ENCODE results near the gene DZANK1. TPM values are rescaled to one million over a fixed set of nuclear protein-coding genes. Genes with fewer than 3 reads are reported as not detected.
"Not testable (repeated sequence)": the region's sequence is repeated elsewhere in the genome, so short reads cannot be mapped to it uniquely, and the experiment has no call there.

DZANK1 gene
- total RNA-seq, 1 donor from 2014 or later: 1.9 TPM

DNA sequence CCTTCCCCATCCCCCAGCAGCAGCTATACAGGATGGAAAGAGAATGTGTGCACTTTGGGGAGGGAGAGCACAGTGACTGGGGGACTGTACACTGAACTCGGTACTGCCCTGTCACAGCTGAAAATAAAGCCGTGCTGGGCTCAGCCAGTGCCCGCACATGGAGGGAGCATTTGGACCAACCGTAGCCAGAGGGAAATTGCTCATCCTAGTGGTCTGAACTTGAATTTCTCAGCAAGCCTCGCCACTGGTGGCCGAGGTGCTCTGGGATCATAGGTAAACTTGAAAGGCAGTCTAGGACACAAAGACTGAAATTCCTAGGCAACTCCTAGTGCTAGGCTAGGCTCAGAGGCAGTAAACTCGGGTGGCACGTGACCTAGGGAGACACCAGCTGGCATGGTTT lies 61.0 kb downstream of the DZANK1 start:
- no peaks in the 10 kb centered on the region for H3K27me3 Mint-ChIP-seq (ENCODE audit: low read depth)
- DNase-seq (ENCODE audit: low spot score): no peak
- H3K27ac Mint-ChIP-seq (ENCODE audit: unreplicated experiment): no peak overlapping the region
- H3K9me3 Mint-ChIP-seq (ENCODE audit: low read depth): no peaks in the 10 kb centered on the region
- TF ChIP-seq, protein P1, sequence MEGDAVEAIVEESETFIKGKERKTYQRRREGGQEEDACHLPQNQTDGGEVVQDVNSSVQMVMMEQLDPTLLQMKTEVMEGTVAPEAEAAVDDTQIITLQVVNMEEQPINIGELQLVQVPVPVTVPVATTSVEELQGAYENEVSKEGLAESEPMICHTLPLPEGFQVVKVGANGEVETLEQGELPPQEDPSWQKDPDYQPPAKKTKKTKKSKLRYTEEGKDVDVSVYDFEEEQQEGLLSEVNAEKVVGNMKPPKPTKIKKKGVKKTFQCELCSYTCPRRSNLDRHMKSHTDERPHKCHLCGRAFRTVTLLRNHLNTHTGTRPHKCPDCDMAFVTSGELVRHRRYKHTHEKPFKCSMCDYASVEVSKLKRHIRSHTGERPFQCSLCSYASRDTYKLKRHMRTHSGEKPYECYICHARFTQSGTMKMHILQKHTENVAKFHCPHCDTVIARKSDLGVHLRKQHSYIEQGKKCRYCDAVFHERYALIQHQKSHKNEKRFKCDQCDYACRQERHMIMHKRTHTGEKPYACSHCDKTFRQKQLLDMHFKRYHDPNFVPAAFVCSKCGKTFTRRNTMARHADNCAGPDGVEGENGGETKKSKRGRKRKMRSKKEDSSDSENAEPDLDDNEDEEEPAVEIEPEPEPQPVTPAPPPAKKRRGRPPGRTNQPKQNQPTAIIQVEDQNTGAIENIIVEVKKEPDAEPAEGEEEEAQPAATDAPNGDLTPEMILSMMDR (IDR thresholded peaks at IDR 0.05): no peak
- no peaks in the 10 kb centered on the region for H3K4me1 Mint-ChIP-seq (ENCODE audit: low read depth)
- H3K4me3 Mint-ChIP-seq (ENCODE audit: unreplicated experiment): no peak overlapping the region
- H3K36me3 Mint-ChIP-seq (ENCODE audit: low read depth): peaks cover 4% of the 10 kb centered on the region

DNA sequence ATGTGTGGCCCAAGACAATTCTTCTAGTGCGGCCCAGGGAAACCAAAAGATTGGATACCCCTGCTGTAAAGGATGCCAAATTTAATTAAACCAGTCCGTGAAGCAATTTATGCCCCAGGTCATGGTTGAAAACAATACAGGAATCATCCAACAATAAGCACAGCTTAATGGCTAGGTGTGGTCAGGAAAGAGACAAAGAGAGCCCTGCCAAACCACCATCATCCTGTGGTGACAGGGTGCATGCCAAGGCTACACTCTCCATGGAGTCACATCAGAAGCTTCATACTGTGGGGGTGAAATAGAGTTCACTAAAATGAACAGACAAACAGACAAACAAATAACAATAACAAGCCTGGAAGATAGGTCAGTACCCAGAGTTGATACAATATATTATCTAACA lies 62.7 kb downstream of the DZANK1 start:
- Mint-ChIP-seq H3K27me3 (ENCODE audit: low read depth) (no peaks in the 10 kb centered on the region), H3K4me1 (ENCODE audit: low read depth) (no peaks in the 10 kb centered on the region), H3K27ac (ENCODE audit: unreplicated experiment) (no peak overlapping the region), H3K9me3 (ENCODE audit: low read depth) (no peaks in the 10 kb centered on the region), H3K4me3 (ENCODE audit: unreplicated experiment) (no peak overlapping the region), H3K36me3 (ENCODE audit: low read depth) (peaks cover 6% of the 10 kb centered on the region)
- TF ChIP-seq, protein P1 (IDR thresholded peaks at IDR 0.05): no peak
- no peak for DNase-seq (ENCODE audit: low spot score)

DNA sequence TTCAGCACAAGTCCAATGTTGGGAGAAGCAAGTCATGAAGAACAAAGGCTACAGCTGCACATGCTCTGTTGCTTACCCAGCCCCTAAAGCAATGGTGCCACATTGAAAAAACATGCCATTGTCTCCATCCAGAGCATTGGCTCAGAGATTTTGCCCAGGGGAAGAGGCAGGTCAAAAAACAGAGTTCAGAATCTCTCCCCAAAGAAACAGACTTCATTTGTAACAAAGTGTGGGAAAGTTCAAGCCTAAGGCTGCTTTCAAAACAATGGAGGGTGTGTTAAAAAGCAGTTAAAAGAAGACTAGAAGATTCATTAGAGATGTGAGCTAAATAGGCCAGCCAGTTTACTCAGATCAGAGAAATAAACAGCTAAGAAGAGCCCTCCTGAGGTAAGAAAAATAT lies 63.6 kb downstream of the DZANK1 start:
- Mint-ChIP-seq H3K27me3 (ENCODE audit: low read depth) (no peaks in the 10 kb centered on the region), H3K36me3 (ENCODE audit: low read depth) (peaks cover 7% of the 10 kb centered on the region), H3K4me1 (ENCODE audit: low read depth) (no peaks in the 10 kb centered on the region), H3K27ac (ENCODE audit: unreplicated experiment) (no peak overlapping the region), H3K9me3 (ENCODE audit: low read depth) (no peaks in the 10 kb centered on the region), H3K4me3 (ENCODE audit: unreplicated experiment) (no peak overlapping the region)
- no peak for DNase-seq (ENCODE audit: low spot score)
- TF ChIP-seq, protein P1 (IDR thresholded peaks at IDR 0.05): no peak

DNA sequence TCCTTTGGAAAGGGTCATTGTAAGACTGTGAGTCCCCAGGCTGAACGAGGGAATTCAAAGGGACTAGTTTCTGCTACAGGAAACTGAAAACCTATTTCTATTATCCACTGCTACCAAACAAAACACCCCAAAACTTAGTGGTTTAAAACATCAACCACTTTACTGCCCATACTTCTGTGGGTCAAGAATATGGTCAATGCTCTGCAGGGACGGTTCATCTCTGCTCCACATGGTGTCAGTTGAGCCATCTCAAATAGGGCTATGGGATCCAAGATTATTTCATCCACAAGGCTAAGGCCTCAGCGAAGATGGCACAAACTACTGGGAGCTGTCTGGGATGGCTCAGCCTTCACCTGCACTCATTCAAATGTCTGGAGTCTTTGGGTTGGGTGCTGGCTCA lies 65.5 kb downstream of the DZANK1 start:
- peaks cover 9% of the 10 kb centered on the region for H3K36me3 Mint-ChIP-seq (ENCODE audit: low read depth)
- no peaks in the 10 kb centered on the region for H3K27me3 Mint-ChIP-seq (ENCODE audit: low read depth)
- no peaks in the 10 kb centered on the region for H3K9me3 Mint-ChIP-seq (ENCODE audit: low read depth)
- no peak overlapping the region for H3K4me3 Mint-ChIP-seq (ENCODE audit: unreplicated experiment)
- TF ChIP-seq, protein P1 (IDR thresholded peaks at IDR 0.05): no peak
- no peak for DNase-seq (ENCODE audit: low spot score)
- no peak overlapping the region for H3K27ac Mint-ChIP-seq (ENCODE audit: unreplicated experiment)
- H3K4me1 Mint-ChIP-seq (ENCODE audit: low read depth): no peaks in the 10 kb centered on the region

DNA sequence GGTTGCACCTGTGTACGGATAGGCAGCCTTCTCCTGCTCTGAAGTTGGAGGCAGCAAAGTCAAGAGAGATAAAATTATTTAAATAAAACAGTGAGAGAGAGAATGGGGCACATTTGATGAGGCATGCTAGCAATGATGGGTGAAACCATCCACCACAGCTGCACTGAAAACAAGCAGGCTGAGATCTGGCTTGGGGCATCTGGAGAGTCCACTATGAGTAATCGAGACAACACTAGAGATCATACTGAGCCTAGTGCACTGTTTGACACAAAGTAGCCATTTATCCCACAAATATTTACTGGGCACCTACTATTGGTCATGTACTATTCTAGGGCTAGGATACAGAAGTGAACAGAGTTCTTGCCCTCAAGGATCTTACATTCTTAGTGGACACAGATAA lies 66.4 kb downstream of the DZANK1 start:
- DNase-seq (ENCODE audit: low spot score): no peak
- no peak overlapping the region for H3K4me3 Mint-ChIP-seq (ENCODE audit: unreplicated experiment)
- H3K9me3 Mint-ChIP-seq (ENCODE audit: low read depth): no peaks in the 10 kb centered on the region
- no peaks in the 10 kb centered on the region for H3K4me1 Mint-ChIP-seq (ENCODE audit: low read depth)
- H3K27me3 Mint-ChIP-seq (ENCODE audit: low read depth): no peaks in the 10 kb centered on the region
- peaks cover 9% of the 10 kb centered on the region for H3K36me3 Mint-ChIP-seq (ENCODE audit: low read depth)
- no peak overlapping the region for H3K27ac Mint-ChIP-seq (ENCODE audit: unreplicated experiment)
- TF ChIP-seq, protein P1 (IDR thresholded peaks at IDR 0.05): no peak

DNA sequence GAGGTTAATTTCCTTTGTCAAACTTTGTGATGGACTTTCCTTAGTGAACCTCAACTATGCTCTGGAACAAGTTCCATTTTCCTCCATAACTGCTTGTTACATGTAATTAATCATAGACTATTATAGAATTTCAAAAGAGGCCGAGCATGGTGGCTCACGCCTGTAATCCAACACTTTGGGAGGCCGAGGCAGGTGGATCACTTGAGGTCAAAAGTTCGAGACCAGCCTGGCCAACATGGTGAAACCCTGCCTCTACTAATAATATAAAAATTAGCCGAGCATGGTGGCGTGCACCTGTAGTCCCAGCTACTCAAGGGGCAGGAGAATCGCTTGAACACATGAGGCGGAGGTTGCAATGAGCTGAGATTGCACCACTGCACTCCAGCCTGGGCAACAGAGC lies 68.1 kb downstream of the DZANK1 start:
- H3K9me3 Mint-ChIP-seq (ENCODE audit: low read depth); H3K4me3 Mint-ChIP-seq (ENCODE audit: unreplicated experiment); H3K27ac Mint-ChIP-seq (ENCODE audit: unreplicated experiment); H3K36me3 Mint-ChIP-seq (ENCODE audit: low read depth); H3K27me3 Mint-ChIP-seq (ENCODE audit: low read depth); H3K4me1 Mint-ChIP-seq (ENCODE audit: low read depth); DNase-seq (ENCODE audit: low spot score): not testable (repeated sequence)

All from chondrocyte (in vitro differentiated cells).